ENCODE data around the gene MYL7. TPM values are rescaled to one million over a fixed set of nuclear protein-coding genes. Genes with fewer than 3 reads are reported as not detected.

MYL7 gene
- total RNA-seq, 1 experiment from 2014 or later = not detected

GRCh38 chr7:44152971-44153947 lies 12.1 kb upstream of the MYL7 start:
- no peak overlapping the region for H3K4me3 Mint-ChIP-seq (ENCODE audit: unreplicated experiment)
- POLR2A ChIA-PET = no interaction called here
- BruUV-seq (replicated peaks) = no TSS peak
- H3K36me3 Mint-ChIP-seq (ENCODE audit: insufficient read depth, unreplicated experiment) = no peaks in the 10 kb centered on the region
- TF ChIP-seq, protein P1, sequence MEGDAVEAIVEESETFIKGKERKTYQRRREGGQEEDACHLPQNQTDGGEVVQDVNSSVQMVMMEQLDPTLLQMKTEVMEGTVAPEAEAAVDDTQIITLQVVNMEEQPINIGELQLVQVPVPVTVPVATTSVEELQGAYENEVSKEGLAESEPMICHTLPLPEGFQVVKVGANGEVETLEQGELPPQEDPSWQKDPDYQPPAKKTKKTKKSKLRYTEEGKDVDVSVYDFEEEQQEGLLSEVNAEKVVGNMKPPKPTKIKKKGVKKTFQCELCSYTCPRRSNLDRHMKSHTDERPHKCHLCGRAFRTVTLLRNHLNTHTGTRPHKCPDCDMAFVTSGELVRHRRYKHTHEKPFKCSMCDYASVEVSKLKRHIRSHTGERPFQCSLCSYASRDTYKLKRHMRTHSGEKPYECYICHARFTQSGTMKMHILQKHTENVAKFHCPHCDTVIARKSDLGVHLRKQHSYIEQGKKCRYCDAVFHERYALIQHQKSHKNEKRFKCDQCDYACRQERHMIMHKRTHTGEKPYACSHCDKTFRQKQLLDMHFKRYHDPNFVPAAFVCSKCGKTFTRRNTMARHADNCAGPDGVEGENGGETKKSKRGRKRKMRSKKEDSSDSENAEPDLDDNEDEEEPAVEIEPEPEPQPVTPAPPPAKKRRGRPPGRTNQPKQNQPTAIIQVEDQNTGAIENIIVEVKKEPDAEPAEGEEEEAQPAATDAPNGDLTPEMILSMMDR (IDR thresholded peaks at IDR 0.05; ENCODE audit: unreplicated experiment) = no peak
- no peak for DNase-seq (ENCODE audit: unreplicated experiment)
- H3K27me3 Mint-ChIP-seq (ENCODE audit: insufficient read depth, unreplicated experiment) = no peaks in the 10 kb centered on the region
- intact Hi-C loops (cut with micrococcal nuclease) = no loop called here
- no peaks in the 10 kb centered on the region for H3K9me3 Mint-ChIP-seq (ENCODE audit: unreplicated experiment)
- H3K27ac Mint-ChIP-seq (ENCODE audit: low read depth, unreplicated experiment) = no peak overlapping the region
- H3K4me1 Mint-ChIP-seq (ENCODE audit: insufficient read depth, unreplicated experiment) = no peaks in the 10 kb centered on the region
- CTCF ChIA-PET = interaction anchor here (0.5 kb wide), 1 partner anchor 301 kb away, joined by 3 read pairs; no protein-coding TSS in a partner anchor

GRCh38 chr7:44151956-44152355 lies 10.8 kb upstream of the MYL7 start:
- intact Hi-C loops (cut with micrococcal nuclease) = no loop called here
- no peak overlapping the region for H3K27ac Mint-ChIP-seq (ENCODE audit: low read depth, unreplicated experiment)
- POLR2A ChIA-PET = no interaction called here
- CTCF ChIA-PET = interaction anchor here (0.5 kb wide), 1 partner anchor 26 kb away, joined by 3 read pairs; no protein-coding TSS in a partner anchor
- H3K4me1 Mint-ChIP-seq (ENCODE audit: insufficient read depth, unreplicated experiment) = no peaks in the 10 kb centered on the region
- no peaks in the 10 kb centered on the region for H3K36me3 Mint-ChIP-seq (ENCODE audit: insufficient read depth, unreplicated experiment)
- no TSS peak for BruUV-seq (replicated peaks)
- no peaks in the 10 kb centered on the region for H3K27me3 Mint-ChIP-seq (ENCODE audit: insufficient read depth, unreplicated experiment)
- TF ChIP-seq, protein P1 (IDR thresholded peaks at IDR 0.05; ENCODE audit: unreplicated experiment) = no peak
- no peak for DNase-seq (ENCODE audit: unreplicated experiment)
- no peak overlapping the region for H3K4me3 Mint-ChIP-seq (ENCODE audit: unreplicated experiment)
- no peaks in the 10 kb centered on the region for H3K9me3 Mint-ChIP-seq (ENCODE audit: unreplicated experiment)

- no peak overlapping the region for H3K27ac Mint-ChIP-seq (ENCODE audit: low read depth, unreplicated experiment)
- no peaks in the 10 kb centered on the region for H3K9me3 Mint-ChIP-seq (ENCODE audit: unreplicated experiment)
- DNase-seq (ENCODE audit: unreplicated experiment) = no peak
- H3K27me3 Mint-ChIP-seq (ENCODE audit: insufficient read depth, unreplicated experiment) = no peaks in the 10 kb centered on the region
- no peaks in the 10 kb centered on the region for H3K4me1 Mint-ChIP-seq (ENCODE audit: insufficient read depth, unreplicated experiment)
- ChIA-PET POLR2A (no interaction called here), CTCF (interaction anchor here (0.5 to 1.0 kb wide), 2 partner anchors 11 to 25 kb away, joined by 3 read pairs; no protein-coding TSS in a partner anchor)
- TF ChIP-seq, protein P1 (IDR thresholded peaks at IDR 0.05; ENCODE audit: unreplicated experiment) = no peak
- intact Hi-C loops (cut with micrococcal nuclease) = no loop called here
- no TSS peak for BruUV-seq (replicated peaks)
- H3K4me3 Mint-ChIP-seq (ENCODE audit: unreplicated experiment) = no peak overlapping the region
- H3K36me3 Mint-ChIP-seq (ENCODE audit: insufficient read depth, unreplicated experiment) = no peaks in the 10 kb centered on the region
Observed at GRCh38 chr7:44150966-44151941, 10.1 kb upstream of the MYL7 start.

DNA sequence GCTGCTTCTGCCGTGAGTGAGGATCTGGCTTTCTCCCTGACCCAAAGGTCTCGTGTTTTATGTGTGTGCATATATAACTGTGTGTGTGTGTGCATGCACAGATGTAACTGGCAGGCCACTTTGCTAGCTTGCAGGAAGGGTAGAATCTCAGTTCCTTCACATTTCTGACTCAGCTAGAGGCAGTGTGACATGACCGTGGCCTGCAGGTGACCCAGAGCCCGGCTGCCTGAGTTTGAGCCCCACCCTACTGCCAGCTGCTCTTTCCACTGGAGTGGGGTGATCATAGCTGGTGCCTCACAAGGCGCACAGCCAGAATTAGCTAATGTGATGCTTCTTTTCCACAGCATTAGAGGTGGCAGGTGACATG lies 9.3 kb upstream of the MYL7 start:
- CTCF ChIA-PET = no interaction called here
- H3K36me3 Mint-ChIP-seq (ENCODE audit: insufficient read depth, unreplicated experiment) = no peaks in the 10 kb centered on the region
- POLR2A ChIA-PET = no interaction called here

More for the DNA sequence above, 9.3 kb upstream of the MYL7 start:
- no peaks in the 10 kb centered on the region for H3K27me3 Mint-ChIP-seq (ENCODE audit: insufficient read depth, unreplicated experiment)
- no peaks in the 10 kb centered on the region for H3K9me3 Mint-ChIP-seq (ENCODE audit: unreplicated experiment)
- TF ChIP-seq, protein P1 (IDR thresholded peaks at IDR 0.05; ENCODE audit: unreplicated experiment) = no peak
- no peak overlapping the region for H3K4me3 Mint-ChIP-seq (ENCODE audit: unreplicated experiment)
- H3K27ac Mint-ChIP-seq (ENCODE audit: low read depth, unreplicated experiment) = no peak overlapping the region
- DNase-seq (ENCODE audit: unreplicated experiment) = no peak
- no peaks in the 10 kb centered on the region for H3K4me1 Mint-ChIP-seq (ENCODE audit: insufficient read depth, unreplicated experiment)
- BruUV-seq (replicated peaks) = no TSS peak
- intact Hi-C loops (cut with micrococcal nuclease) = no loop called here
